ENCODE data around the gene UBE2J2. TPM values are rescaled to one million over a fixed set of nuclear protein-coding genes. Genes with fewer than 3 reads are reported as not detected.

The UBE2J2 gene
- total RNA-seq, 1 experiment from 2014 or later: 83.4 TPM

- peaks cover 8% of the 10 kb centered on the region for H3K79me1 ChIP-seq (ENCODE audit: insufficient read depth, low read depth, low read length, poor library complexity, severe bottlenecking)
- H3K27ac ChIP-seq (ENCODE audit: insufficient read length, low read depth, low read length): no peak overlapping the region
- no peak overlapping the region for H2BK20ac ChIP-seq (ENCODE audit: low read depth, low read length, poor library complexity, severe bottlenecking)
- H4K91ac ChIP-seq (ENCODE audit: insufficient read length, low read depth, low read length): no peak overlapping the region
- H3K9me3 Mint-ChIP-seq: no peaks in the 10 kb centered on the region
- H3K23ac ChIP-seq (ENCODE audit: insufficient read length, low read depth, low read length): no peak overlapping the region
- H3T11ph ChIP-seq (ENCODE audit: low read length): no peak overlapping the region
- H3K27me3 Mint-ChIP-seq (ENCODE audit: low read depth): no peaks in the 10 kb centered on the region
- no CpG with 5 or more reads among the region's 36 CpGs for WGBS (ENCODE audit: extremely low coverage, insufficient read length, low lambda C conversion rate)
- no peak overlapping the region for H3K56ac ChIP-seq (ENCODE audit: insufficient read length, low read depth, low read length)
- no peak overlapping the region for H4K8ac ChIP-seq (replicated peaks; ENCODE audit: insufficient read length, low read depth, low read length)
- H2AFZ ChIP-seq (ENCODE audit: low read length): no peak overlapping the region
- H3K4me1 ChIP-seq (ENCODE audit: insufficient read depth, low read length): no peaks in the 10 kb centered on the region; the same call in 1 of the 2 replicates
- no peak overlapping the region for H2BK15ac ChIP-seq (ENCODE audit: low read depth, low read length)
- H3K27ac Mint-ChIP-seq: peak overlapping the region in 1 of 3 experiments; percentile 39; a peak in 2 of 7 replicates
- H2AK5ac ChIP-seq (ENCODE audit: insufficient read length, low read length): no peak overlapping the region
- H4K20me1 ChIP-seq (ENCODE audit: control insufficient read depth, insufficient read depth, insufficient read length): peaks cover 5% of the 10 kb centered on the region
- H2BK12ac ChIP-seq (ENCODE audit: insufficient read length, low read depth, low read length): no peak overlapping the region
- H3K4ac ChIP-seq (ENCODE audit: low read depth, low read length): no peak overlapping the region
- no peak overlapping the region for H2BK120ac ChIP-seq (ENCODE audit: low read depth, low read length, poor library complexity, severe bottlenecking)
- peaks cover 15% of the 10 kb centered on the region; the same call in 1 of the 2 replicates for H3K79me2 ChIP-seq (ENCODE audit: insufficient read depth, low read length)
- TF ChIP-seq, protein P1, sequence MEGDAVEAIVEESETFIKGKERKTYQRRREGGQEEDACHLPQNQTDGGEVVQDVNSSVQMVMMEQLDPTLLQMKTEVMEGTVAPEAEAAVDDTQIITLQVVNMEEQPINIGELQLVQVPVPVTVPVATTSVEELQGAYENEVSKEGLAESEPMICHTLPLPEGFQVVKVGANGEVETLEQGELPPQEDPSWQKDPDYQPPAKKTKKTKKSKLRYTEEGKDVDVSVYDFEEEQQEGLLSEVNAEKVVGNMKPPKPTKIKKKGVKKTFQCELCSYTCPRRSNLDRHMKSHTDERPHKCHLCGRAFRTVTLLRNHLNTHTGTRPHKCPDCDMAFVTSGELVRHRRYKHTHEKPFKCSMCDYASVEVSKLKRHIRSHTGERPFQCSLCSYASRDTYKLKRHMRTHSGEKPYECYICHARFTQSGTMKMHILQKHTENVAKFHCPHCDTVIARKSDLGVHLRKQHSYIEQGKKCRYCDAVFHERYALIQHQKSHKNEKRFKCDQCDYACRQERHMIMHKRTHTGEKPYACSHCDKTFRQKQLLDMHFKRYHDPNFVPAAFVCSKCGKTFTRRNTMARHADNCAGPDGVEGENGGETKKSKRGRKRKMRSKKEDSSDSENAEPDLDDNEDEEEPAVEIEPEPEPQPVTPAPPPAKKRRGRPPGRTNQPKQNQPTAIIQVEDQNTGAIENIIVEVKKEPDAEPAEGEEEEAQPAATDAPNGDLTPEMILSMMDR (conservative IDR thresholded peaks at IDR 0.05): no peak
- no peak overlapping the region for H3K4me2 ChIP-seq (ENCODE audit: insufficient read depth, insufficient read length, low read length)
- peaks cover 16 to 61% (median 50%) of the 10 kb centered on the region in 3 experiments; a peak in 6 of 7 replicates for H3K36me3 Mint-ChIP-seq (ENCODE audit: insufficient read depth in 1 of 3, low read depth in 3 of 3)
- H3K9me3 ChIP-seq (ENCODE audit: control insufficient read depth, low read depth, low read length): no peaks in the 10 kb centered on the region
- no peak overlapping the region for H3K4me3 Mint-ChIP-seq
- no peak overlapping the region for H3K18ac ChIP-seq (ENCODE audit: insufficient read length, low read depth, low read length)
- no peak overlapping the region for H4K5ac ChIP-seq (ENCODE audit: insufficient read length, low read depth, low read length)
- H3K23me2 ChIP-seq (ENCODE audit: insufficient read length, low read depth, low read length, poor library complexity, severe bottlenecking): no peaks in the 10 kb centered on the region
- peaks cover 10 to 29% of the 10 kb centered on the region in 2 experiments for H3K4me1 Mint-ChIP-seq
- no peaks in the 10 kb centered on the region for H3K27me3 ChIP-seq (ENCODE audit: insufficient read depth, low read length)
- no peak overlapping the region for H3K9ac ChIP-seq (ENCODE audit: extremely low read depth, insufficient read length, low read length)
- DNase-seq: no peak
- H3K14ac ChIP-seq (ENCODE audit: insufficient read depth, low read length): no peak overlapping the region
- H2BK5ac ChIP-seq (ENCODE audit: insufficient read length, low read length): no peak overlapping the region
These were observed 45.4 kb upstream of the UBE2J2 start for GRCh38 chr1:1318777-1319645.

Measured in H9 (cell line).